Activated CD4-positive, alpha-beta T cell treated with anti-CD3 and anti-CD28 coated beads, Interleukin-2, amount 50 U/mL, for 4 hours (primary cell): Measurements from ENCODE around the gene NPEPL1.

ENCODE experiments used
- DNase-seq, 2 experiments: peaks; one replicate each; pipeline ENCODE4 v3.0.0-alpha.2; 2020

The NPEPL1 gene

GRCh38 chr20:58702161-58702510 lies 9.5 kb downstream of the NPEPL1 start:
- no peak for DNase-seq

- no peak for DNase-seq
Observed at GRCh38 chr20:58702859-58703648, 10.5 kb downstream of the NPEPL1 start.

- DNase-seq, result no peak
Observed at GRCh38 chr20:58703765-58704371, 11.3 kb downstream of the NPEPL1 start.

- no peak for DNase-seq
Observed at GRCh38 chr20:58705208-58705926, 12.8 kb downstream of the NPEPL1 start.

GRCh38 chr20:58706150-58706892 lies 13.7 kb downstream of the NPEPL1 start:
- no peak for DNase-seq

GRCh38 chr20:58706975-58707681 lies 14.5 kb downstream of the NPEPL1 start:
- no peak for DNase-seq

- DNase-seq, result no peak
Observed at GRCh38 chr20:58707770-58708169, 15.2 kb downstream of the NPEPL1 start.

- DNase-seq, result no peak
Observed at GRCh38 chr20:58708246-58708931, 15.8 kb downstream of the NPEPL1 start.

- DNase-seq, result no peak
Observed at GRCh38 chr20:58709013-58709702, 16.6 kb downstream of the NPEPL1 start.

GRCh38 chr20:58709703-58710039 lies 17.1 kb downstream of the NPEPL1 start:
- no peak for DNase-seq

GRCh38 chr20:58710481-58711265 lies 18.1 kb downstream of the NPEPL1 start:
- DNase-seq, result no peak

- DNase-seq, result no peak
Observed at GRCh38 chr20:58711266-58712051, 18.9 kb downstream of the NPEPL1 start.

GRCh38 chr20:58712151-58712791 lies 19.7 kb downstream of the NPEPL1 start:
- no peak for DNase-seq

GRCh38 chr20:58712806-58713731 lies 20.5 kb downstream of the NPEPL1 start:
- DNase-seq, result no peak

- DNase-seq, result no peak
Observed at GRCh38 chr20:58713801-58714339, 21.3 kb downstream of the NPEPL1 start.

GRCh38 chr20:58714340-58714922 lies 21.8 kb downstream of the NPEPL1 start:
- DNase-seq, result no peak

- no peak for DNase-seq
Observed at GRCh38 chr20:58714923-58715351, 22.3 kb downstream of the NPEPL1 start.
